ENCODE results near the gene LPP. TPM values are rescaled to one million over a fixed set of nuclear protein-coding genes. Genes with fewer than 3 reads are reported as not detected.

The LPP gene
- total and polyA plus RNA-seq, 8 donors, result 8.0 to 885 (median 305) TPM

DNA sequence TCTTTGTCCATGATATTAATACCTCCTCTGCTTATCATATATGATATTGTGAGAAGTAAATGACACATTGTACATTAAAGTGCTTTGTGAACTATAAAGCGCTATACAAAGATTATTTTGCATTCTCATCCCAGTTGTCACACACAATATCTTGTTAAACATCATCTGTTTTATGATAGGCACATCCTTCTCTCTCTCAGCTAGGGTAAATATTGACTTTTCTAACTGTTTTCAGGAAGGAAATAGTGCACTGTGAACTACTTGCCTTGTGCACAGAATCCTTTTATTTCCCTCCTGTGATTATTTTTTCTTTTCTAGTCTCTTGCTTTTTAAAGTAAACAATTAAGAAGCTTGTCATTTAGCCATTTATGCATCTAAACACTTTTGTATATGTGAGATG, 388.2 kb downstream of the LPP start:
- no peaks in the 10 kb centered on the region for H3K9me3 ChIP-seq
- peaks cover 0 to 15% (median 7%) of the 10 kb centered on the region in 4 donors for H3K4me1 ChIP-seq
- intact Hi-C loops (cut with DNase I; ENCODE audit: low total_unique reads), result no loop called here
- no peaks in the 10 kb centered on the region for H3K36me3 ChIP-seq
- 43 to 73% (median 62%) methylated on average over 1 of the region's 1 CpG for WGBS, 5 donors
- TF ChIP-seq EP300 (IDR thresholded peaks at IDR 0.05) (no peak), POLR2A (IDR thresholded peaks at IDR 0.05) (no peak), POLR2AphosphoS5 (IDR thresholded peaks at IDR 0.05) (no peak)
- TF ChIP-seq, protein P1, sequence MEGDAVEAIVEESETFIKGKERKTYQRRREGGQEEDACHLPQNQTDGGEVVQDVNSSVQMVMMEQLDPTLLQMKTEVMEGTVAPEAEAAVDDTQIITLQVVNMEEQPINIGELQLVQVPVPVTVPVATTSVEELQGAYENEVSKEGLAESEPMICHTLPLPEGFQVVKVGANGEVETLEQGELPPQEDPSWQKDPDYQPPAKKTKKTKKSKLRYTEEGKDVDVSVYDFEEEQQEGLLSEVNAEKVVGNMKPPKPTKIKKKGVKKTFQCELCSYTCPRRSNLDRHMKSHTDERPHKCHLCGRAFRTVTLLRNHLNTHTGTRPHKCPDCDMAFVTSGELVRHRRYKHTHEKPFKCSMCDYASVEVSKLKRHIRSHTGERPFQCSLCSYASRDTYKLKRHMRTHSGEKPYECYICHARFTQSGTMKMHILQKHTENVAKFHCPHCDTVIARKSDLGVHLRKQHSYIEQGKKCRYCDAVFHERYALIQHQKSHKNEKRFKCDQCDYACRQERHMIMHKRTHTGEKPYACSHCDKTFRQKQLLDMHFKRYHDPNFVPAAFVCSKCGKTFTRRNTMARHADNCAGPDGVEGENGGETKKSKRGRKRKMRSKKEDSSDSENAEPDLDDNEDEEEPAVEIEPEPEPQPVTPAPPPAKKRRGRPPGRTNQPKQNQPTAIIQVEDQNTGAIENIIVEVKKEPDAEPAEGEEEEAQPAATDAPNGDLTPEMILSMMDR (IDR thresholded peaks at IDR 0.05), result no peak
- no peak for DNase-seq
- H3K27ac ChIP-seq, result no peak overlapping the region
- H3K27me3 ChIP-seq, result no peaks in the 10 kb centered on the region
- H3K4me3 ChIP-seq, result no peak overlapping the region

- no peak overlapping the region for H3K27ac ChIP-seq
- TF ChIP-seq POLR2AphosphoS5 (IDR thresholded peaks at IDR 0.05) (no peak), EP300 (IDR thresholded peaks at IDR 0.05) (no peak), POLR2A (IDR thresholded peaks at IDR 0.05) (no peak)
- TF ChIP-seq, protein P1 (IDR thresholded peaks at IDR 0.05), result no peak
- H3K4me3 ChIP-seq, result no peak overlapping the region
- intact Hi-C loops (cut with DNase I; ENCODE audit: low total_unique reads), result no loop called here
- peaks cover 0 to 20% (median 8%) of the 10 kb centered on the region in 4 donors for H3K4me1 ChIP-seq
- H3K27me3 ChIP-seq, result no peaks in the 10 kb centered on the region
- peaks cover 0 to 3% (median 0%) of the 10 kb centered on the region in 4 donors for H3K36me3 ChIP-seq
- DNase-seq, result no peak
- H3K9me3 ChIP-seq, result no peaks in the 10 kb centered on the region
Measured at GRCh38 chr3:188544012-188544411, 390.1 kb downstream of the LPP start.

- no peaks in the 10 kb centered on the region for H3K27me3 ChIP-seq
Measured at GRCh38 chr3:188546835-188547670, 393.1 kb downstream of the LPP start.

DNA sequence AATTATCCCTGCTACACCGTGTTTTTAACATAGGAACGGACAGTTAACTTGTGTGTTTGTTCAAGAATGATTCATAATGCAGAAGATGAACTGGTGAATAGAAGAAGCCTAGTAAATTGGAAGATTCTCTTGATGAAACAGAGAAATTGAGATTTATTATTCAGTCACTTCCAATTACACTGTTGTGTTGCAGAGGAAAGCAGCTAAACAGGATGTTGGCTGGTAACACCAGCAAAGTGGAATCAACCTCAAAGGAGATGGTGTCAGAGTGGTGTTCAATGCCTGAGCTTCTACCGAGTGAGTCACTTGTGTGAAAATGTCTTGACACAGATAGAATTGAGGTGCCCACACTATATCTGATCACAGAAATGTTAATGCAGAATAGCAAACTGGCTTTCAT, 399.6 kb downstream of the LPP start:
- no peak overlapping the region for H3K4me3 ChIP-seq
- DNase-seq, result peak in 1 of 2 donors; percentile 42
- no peaks in the 10 kb centered on the region for H3K27me3 ChIP-seq
- WGBS, 5 donors, result 79 to 90% (median 87%) methylated on average over 3 of the region's 3 CpGs
- H3K36me3 ChIP-seq, result no peaks in the 10 kb centered on the region
- TF ChIP-seq POLR2AphosphoS5 (IDR thresholded peaks at IDR 0.05), result no peak
- no peak for TF ChIP-seq POLR2A (IDR thresholded peaks at IDR 0.05)
- TF ChIP-seq, protein P1 (IDR thresholded peaks at IDR 0.05), result no peak
- TF ChIP-seq EP300 (IDR thresholded peaks at IDR 0.05), result no peak
- no peak overlapping the region for H3K27ac ChIP-seq
- H3K4me1 ChIP-seq, result peaks cover 0 to 41% (median 21%) of the 10 kb centered on the region in 4 donors
- no peaks in the 10 kb centered on the region for H3K9me3 ChIP-seq
- intact Hi-C loops (cut with DNase I; ENCODE audit: low total_unique reads), result no loop called here

More at GRCh38 chr3:188546835-188547670, 393.1 kb downstream of the LPP start:
- peaks cover 0 to 18% (median 7%) of the 10 kb centered on the region in 4 donors for H3K4me1 ChIP-seq
- intact Hi-C loops (cut with DNase I; ENCODE audit: low total_unique reads), result no loop called here
- no peak overlapping the region for H3K27ac ChIP-seq
- WGBS, 5 donors, result 74 to 86% (median 84%) methylated on average over 6 of the region's 6 CpGs
- DNase-seq, result no peak
- H3K36me3 ChIP-seq, result peaks cover 0 to 3% (median 0%) of the 10 kb centered on the region in 4 donors
- TF ChIP-seq, protein P1 (IDR thresholded peaks at IDR 0.05), result no peak
- TF ChIP-seq POLR2AphosphoS5 (IDR thresholded peaks at IDR 0.05) (peak in 1 of 3 donors; percentile 34), POLR2A (IDR thresholded peaks at IDR 0.05) (no peak)
- no peaks in the 10 kb centered on the region for H3K9me3 ChIP-seq
- H3K4me3 ChIP-seq, result no peak overlapping the region

Data from stomach (tissue), 9 donors.